Endothelial cell of umbilical vein (primary cell): ENCODE data around the gene PGAP3.

ENCODE experiments used
- CTCF ChIP-seq, 2 donors: IDR thresholded peaks; 1 replicate in 1 of 2; 2 replicates in 1 of 2; pipeline ENCODE4 v1.5.1; 2011; ENCODE audit warnings: low read length in 2 of 2, mild to moderate bottlenecking in 2 of 2, moderate library complexity in 2 of 2, control low read depth in 1 of 2, inconsistent platforms in 1 of 2, low read depth in 1 of 2; ENCODE audit not compliant: insufficient read depth in 1 of 2; ENCODE audit errors: extremely low read depth in 1 of 2
- EZH2 ChIP-seq: IDR thresholded peaks from 2 replicates; pipeline ENCODE4 v1.6.1; 2012; ENCODE audit warnings: borderline replicate concordance, low read depth, mild to moderate bottlenecking, moderate library complexity, low read length, inconsistent platforms; ENCODE audit not compliant: severe bottlenecking
- GATA2 ChIP-seq: IDR thresholded peaks from 2 replicates; pipeline ENCODE4 v1.7.0; 2011; ENCODE audit warnings: low read depth, mild to moderate bottlenecking, moderate library complexity, mixed read lengths, low read length; ENCODE audit not compliant: insufficient read length, insufficient read depth
- JUN ChIP-seq: IDR thresholded peaks from 2 replicates; pipeline ENCODE4 v1.6.1; 2011; ENCODE audit warnings: borderline replicate concordance, low read depth; ENCODE audit not compliant: insufficient read length, insufficient read depth
- MAX ChIP-seq: IDR thresholded peaks from 2 replicates; pipeline ENCODE4 v1.6.1; 2011; ENCODE audit not compliant: insufficient read depth, insufficient read length
- POLR2A ChIP-seq: IDR thresholded peaks from 2 replicates; pipeline ENCODE4 v1.6.1; 2012; ENCODE audit warnings: low read depth, mild to moderate bottlenecking, control low read depth, low read length
- POLR2AphosphoS5 ChIP-seq: IDR thresholded peaks from 2 replicates; pipeline ENCODE4 v1.6.1; 2012; ENCODE audit warnings: low read depth, mild to moderate bottlenecking, control low read depth, low read length, moderate library complexity; ENCODE audit not compliant: insufficient read depth

GRCh38 chr17:39673335-39674081 is 14.3 kb downstream of the PGAP3 start:
- TF ChIP-seq CTCF (IDR thresholded peaks at IDR 0.05; ENCODE audit: extremely low read depth in 1 of 2, insufficient read depth in 1 of 2, low read depth in 1 of 2, low read length in 2 of 2), result no peak
- no peak for TF ChIP-seq POLR2AphosphoS5
- no peak for TF ChIP-seq POLR2A
- no peak for TF ChIP-seq EZH2
- TF ChIP-seq MAX, result no peak
- no peak for TF ChIP-seq JUN
- TF ChIP-seq GATA2, result no peak
